NT2/D1 (cell line): ENCODE data around the gene MAPK14.

Experiments used
- DNase-seq: peaks from one replicate; pipeline ENCODE4 v3.0.0-alpha.2; 2011; ENCODE audit warnings: low read depth, low spot score
- H3K27me3 ChIP-seq: 2 replicates; pipeline ENCODE4 v1.6.0; 2011; ENCODE audit warnings: mild to moderate bottlenecking; ENCODE audit not compliant: insufficient read length, insufficient read depth
- H3K36me3 ChIP-seq: 2 replicates; pipeline ENCODE4 v1.6.1; 2011; ENCODE audit warnings: mild to moderate bottlenecking, low read length, mixed read lengths; ENCODE audit not compliant: insufficient read depth, insufficient read length
- H3K4me1 ChIP-seq: 2 replicates; pipeline ENCODE4 v1.5.1; 2011; ENCODE audit not compliant: insufficient read depth, insufficient read length
- H3K4me3 ChIP-seq: 2 replicates; pipeline ENCODE4 v1.5.1; 2011; ENCODE audit warnings: low read depth; ENCODE audit not compliant: insufficient read length
- H3K9ac ChIP-seq: 2 replicates; pipeline ENCODE4 v1.6.0; 2011; ENCODE audit warnings: low read depth; ENCODE audit not compliant: insufficient read length
- H3K9me3 ChIP-seq: 2 replicates; pipeline ENCODE4 v1.5.1; 2011; ENCODE audit warnings: mild to moderate bottlenecking, low read length; ENCODE audit not compliant: insufficient read depth
- SUZ12 ChIP-seq: IDR thresholded peaks from 2 replicates; pipeline ENCODE4 v1.6.1; 2011; ENCODE audit not compliant: insufficient read length, insufficient read depth; ENCODE audit errors: extremely low read depth
- YY1 ChIP-seq: IDR thresholded peaks from 2 replicates; pipeline ENCODE4 v1.6.1; 2011; ENCODE audit not compliant: insufficient read length, insufficient read depth
- ZNF274 ChIP-seq: IDR thresholded peaks from 2 replicates; pipeline ENCODE4 v1.6.1; 2011; ENCODE audit warnings: mild to moderate bottlenecking, low read depth, low read length

Gene MAPK14

GRCh38 chr6:36038120-36038876, 10.7 kb downstream of the MAPK14 start:
- Histone ChIP-seq H3K36me3 (no peaks in the 10 kb centered on the region), H3K9ac (no peak overlapping the region), H3K9me3 (no peaks in the 10 kb centered on the region), H3K4me3 (no peak overlapping the region), H3K27me3 (no peaks in the 10 kb centered on the region), H3K4me1 (no peaks in the 10 kb centered on the region)
- TF ChIP-seq ZNF274 = no peak
- no peak for TF ChIP-seq SUZ12
- TF ChIP-seq YY1 = no peak
- no peak for DNase-seq

- Histone ChIP-seq H3K4me1 (no peaks in the 10 kb centered on the region), H3K36me3 (no peaks in the 10 kb centered on the region), H3K4me3 (no peak overlapping the region), H3K9ac (no peak overlapping the region), H3K9me3 (no peaks in the 10 kb centered on the region), H3K27me3 (no peaks in the 10 kb centered on the region)
- no peak for DNase-seq
- no peak for TF ChIP-seq YY1
- no peak for TF ChIP-seq SUZ12
- no peak for TF ChIP-seq ZNF274
These were observed 11.5 kb downstream of the MAPK14 start for GRCh38 chr6:36039112-36039511.

- Histone ChIP-seq H3K9me3 (no peaks in the 10 kb centered on the region), H3K4me1 (no peaks in the 10 kb centered on the region), H3K9ac (no peak overlapping the region), H3K36me3 (peaks cover 2% of the 10 kb centered on the region), H3K4me3 (no peak overlapping the region), H3K27me3 (no peaks in the 10 kb centered on the region)
- no peak for DNase-seq
- TF ChIP-seq YY1 = no peak
- no peak for TF ChIP-seq ZNF274
These were observed 13.3 kb downstream of the MAPK14 start for GRCh38 chr6:36040958-36041357.

GRCh38 chr6:36042618-36043260, 15.1 kb downstream of the MAPK14 start:
- no peak for DNase-seq

GRCh38 chr6:36049582-36049981, 22.0 kb downstream of the MAPK14 start:
- Histone ChIP-seq H3K9me3 (no peaks in the 10 kb centered on the region), H3K4me3 (no peak overlapping the region), H3K36me3 (peaks cover 16% of the 10 kb centered on the region), H3K4me1 (no peaks in the 10 kb centered on the region), H3K27me3 (no peaks in the 10 kb centered on the region), H3K9ac (no peak overlapping the region)
- TF ChIP-seq SUZ12 (no peak), YY1 (no peak)
- no peak for DNase-seq

More at GRCh38 chr6:36042618-36043260, 15.1 kb downstream of the MAPK14 start:
- no peak overlapping the region for H3K4me3 ChIP-seq
- no peak overlapping the region for H3K9ac ChIP-seq
- TF ChIP-seq YY1 (no peak), SUZ12 (no peak), ZNF274 (no peak)
- H3K27me3 ChIP-seq = no peaks in the 10 kb centered on the region
- no peaks in the 10 kb centered on the region for H3K4me1 ChIP-seq
- H3K36me3 ChIP-seq = peaks cover 2% of the 10 kb centered on the region
- no peaks in the 10 kb centered on the region for H3K9me3 ChIP-seq

GRCh38 chr6:36050305-36050704, 22.7 kb downstream of the MAPK14 start:
- Histone ChIP-seq H3K9ac (no peak overlapping the region), H3K36me3 (peaks cover 21% of the 10 kb centered on the region), H3K4me3 (no peak overlapping the region), H3K9me3 (no peaks in the 10 kb centered on the region), H3K27me3 (no peaks in the 10 kb centered on the region), H3K4me1 (no peaks in the 10 kb centered on the region)
- TF ChIP-seq SUZ12 (no peak), ZNF274 (no peak), YY1 (no peak)
- DNase-seq = no peak

- TF ChIP-seq ZNF274 (no peak), YY1 (no peak), SUZ12 (no peak)
- Histone ChIP-seq H3K4me1 (no peaks in the 10 kb centered on the region), H3K9ac (no peak overlapping the region), H3K9me3 (no peaks in the 10 kb centered on the region), H3K4me3 (no peak overlapping the region), H3K36me3 (peaks cover 21% of the 10 kb centered on the region), H3K27me3 (no peaks in the 10 kb centered on the region)
- DNase-seq = no peak
These were observed 23.5 kb downstream of the MAPK14 start for GRCh38 chr6:36050947-36051710.
